HEK293 (cell line): Measurements from ENCODE around the gene LZTR1.

Source experiments
- CTCF ChIA-PET: fragments of 350-600 bp; formaldehyde crosslinking; extraction: SDS; loops from one replicate; lab custom pipeline; 2021; ENCODE audit warnings: antibody characterized with exemption; lab: Yijun Ruan, JAX
- POLR2A ChIA-PET: fragments of 300-600 bp; formaldehyde crosslinking; extraction: SDS; loops from one replicate; lab custom pipeline; 2020; ENCODE audit warnings: antibody characterized with exemption, inconsistent platforms; lab: Yijun Ruan, JAX
- H3K27ac ChIP-seq: fragments of 200-500 bp; sonication (Bioruptor generic); 2 replicates; pipeline ENCODE4 v1.5.1; 2014; ENCODE audit warnings: low read depth, low read length, control low read depth, inconsistent platforms; ENCODE audit errors: extremely low read depth
- H3K36me3 ChIP-seq, 2 experiments: fragments of 200-500 bp in 1 of 2; sonication (Bioruptor generic) in 1 of 2; 1 replicate in 1 of 2; 2 replicates in 1 of 2; pipeline ENCODE4 v1.5.1; 2014 to 2017; ENCODE audit warnings: inconsistent platforms in 2 of 2, low read length in 2 of 2; ENCODE audit not compliant: control insufficient read depth in 2 of 2, insufficient read depth in 1 of 2
- H3K4me1 ChIP-seq: fragments of 200-500 bp; sonication (Bioruptor generic); 2 replicates; pipeline ENCODE4 v1.5.1; 2014; ENCODE audit warnings: mild to moderate bottlenecking, low read length, inconsistent platforms; ENCODE audit not compliant: control insufficient read depth, insufficient read depth
- H3K4me3 ChIP-seq: 2 replicates; pipeline ENCODE4 v1.5.1; 2011; ENCODE audit warnings: low read depth, mild to moderate bottlenecking, control low read depth, low read length, moderate library complexity
- H3K9me3 ChIP-seq: fragments of 200-500 bp; sonication (Bioruptor generic); 2 replicates; pipeline ENCODE4 v1.5.1; 2014; ENCODE audit warnings: low read depth, low read length, inconsistent platforms; ENCODE audit not compliant: control insufficient read depth, insufficient read depth
- BCL6B ChIP-seq: fragments of 450-650 bp; formaldehyde crosslinking; IDR thresholded peaks from 2 replicates; pipeline ENCODE4 v1.5.1; 2017; ENCODE audit warnings: missing biosample characterization, missing genetic modification characterization
- OVOL3 ChIP-seq: fragments of 450-650 bp; formaldehyde crosslinking; IDR thresholded peaks from 2 replicates; pipeline ENCODE4 v1.5.1; 2016; ENCODE audit warnings: missing biosample characterization, missing genetic modification characterization
- PRDM10 ChIP-seq: fragments of 450-650 bp; formaldehyde crosslinking; IDR thresholded peaks from 2 replicates; pipeline ENCODE4 v1.5.1; 2016; ENCODE audit warnings: missing biosample characterization, missing genetic modification characterization
- SP2 ChIP-seq: fragments of 450-650 bp; formaldehyde crosslinking; IDR thresholded peaks from 2 replicates; pipeline ENCODE4 v1.5.1; 2016; ENCODE audit warnings: missing biosample characterization, missing genetic modification characterization
- TCF7L2 ChIP-seq: IDR thresholded peaks from 2 replicates; pipeline ENCODE4 v1.6.1; 2011; ENCODE audit warnings: low read depth, mild to moderate bottlenecking, inconsistent platforms, low read length, moderate library complexity, borderline replicate concordance
- ZBTB1 ChIP-seq: fragments of 450-650 bp; formaldehyde crosslinking; IDR thresholded peaks from 2 replicates; pipeline ENCODE4 v1.5.1; 2016; ENCODE audit warnings: missing biosample characterization, missing genetic modification characterization
- ZFHX2 ChIP-seq: fragments of 450-650 bp; formaldehyde crosslinking; conservative IDR thresholded peaks from 2 replicates; pipeline ENCODE4 v1.5.1; 2016; ENCODE audit warnings: missing biosample characterization, missing genetic modification characterization
- ZNF112 ChIP-seq: fragments of 450-650 bp; formaldehyde crosslinking; IDR thresholded peaks from 2 replicates; pipeline ENCODE4 v1.5.0; 2017; ENCODE audit warnings: missing biosample characterization, missing genetic modification characterization
- ZNF16 ChIP-seq: fragments of 450-650 bp; formaldehyde crosslinking; IDR thresholded peaks from 2 replicates; pipeline ENCODE4 v1.5.1; 2016; ENCODE audit warnings: low read depth, missing biosample characterization, missing genetic modification characterization
- ZNF175 ChIP-seq: fragments of 450-650 bp; formaldehyde crosslinking; IDR thresholded peaks from 2 replicates; pipeline ENCODE4 v1.5.1; 2016; ENCODE audit warnings: missing biosample characterization, missing genetic modification characterization
- ZNF311 ChIP-seq: fragments of 450-650 bp; formaldehyde crosslinking; IDR thresholded peaks from 2 replicates; pipeline ENCODE4 v1.5.1; 2017; ENCODE audit warnings: missing biosample characterization, missing genetic modification characterization, borderline replicate concordance
- ZNF324 ChIP-seq: fragments of 450-650 bp; formaldehyde crosslinking; IDR thresholded peaks from 2 replicates; pipeline ENCODE4 v1.5.1; 2016; ENCODE audit warnings: missing biosample characterization, missing genetic modification characterization
- ZNF354C ChIP-seq: fragments of 450-650 bp; formaldehyde crosslinking; IDR thresholded peaks from 2 replicates; pipeline ENCODE4 v1.5.1; 2016; ENCODE audit warnings: missing biosample characterization, missing genetic modification characterization, low read depth, borderline replicate concordance
- ZNF48 ChIP-seq: fragments of 450-650 bp; formaldehyde crosslinking; IDR thresholded peaks from 2 replicates; pipeline ENCODE4 v1.5.1; 2016; ENCODE audit warnings: missing biosample characterization, missing genetic modification characterization
- ZNF544 ChIP-seq: fragments of 450-650 bp; formaldehyde crosslinking; IDR thresholded peaks from 2 replicates; pipeline ENCODE4 v1.5.0; 2017; ENCODE audit warnings: missing biosample characterization, missing genetic modification characterization
- ZNF596 ChIP-seq: fragments of 450-650 bp; IDR thresholded peaks from 2 replicates; pipeline ENCODE4 v1.5.0; 2018; ENCODE audit warnings: missing biosample characterization, mild to moderate bottlenecking, missing genetic modification characterization, moderate library complexity
- ZNF600 ChIP-seq: fragments of 450-650 bp; formaldehyde crosslinking; IDR thresholded peaks from 2 replicates; pipeline ENCODE4 v1.5.1; 2016; ENCODE audit warnings: missing biosample characterization, missing genetic modification characterization
- ZNF610 ChIP-seq: fragments of 450-650 bp; formaldehyde crosslinking; IDR thresholded peaks from 2 replicates; pipeline ENCODE4 v1.5.1; 2016; ENCODE audit warnings: missing biosample characterization, missing genetic modification characterization, borderline replicate concordance
- ZNF654 ChIP-seq: fragments of 450-650 bp; formaldehyde crosslinking; IDR thresholded peaks from 2 replicates; pipeline ENCODE4 v1.5.1; 2016; ENCODE audit warnings: low read depth, missing biosample characterization, missing genetic modification characterization
- ZNF701 ChIP-seq: fragments of 450-650 bp; formaldehyde crosslinking; IDR thresholded peaks from 2 replicates; pipeline ENCODE4 v1.5.1; 2016; ENCODE audit warnings: missing biosample characterization, missing genetic modification characterization
- ZNF830 ChIP-seq: fragments of 450-650 bp; IDR thresholded peaks from 2 replicates; pipeline ENCODE4 v1.5.0; 2018; ENCODE audit warnings: missing biosample characterization, missing genetic modification characterization, low read depth, mild to moderate bottlenecking, moderate library complexity

The LZTR1 gene

GRCh38 chr22:20987375-20987774 is 5.3 kb downstream of the LZTR1 start (continued):
- TF ChIP-seq PRDM10 (tag by site-specific recombination), result no peak

- CTCF ChIA-PET, result no interaction called here
- 0 out of 2 replicates have a peak, but pooled peaks have one; percentile 32 for TF ChIP-seq ZFHX2 (tag by site-specific recombination)
- no peak for TF ChIP-seq ZNF112 (tag by site-specific recombination)
- no peak for TF ChIP-seq SP2 (tag by site-specific recombination)
- no peaks in the 10 kb centered on the region for H3K4me1 ChIP-seq
- peaks cover 4 to 92% of the 10 kb centered on the region in 2 experiments; a peak in 2 of 3 replicates for H3K36me3 ChIP-seq
- POLR2A ChIA-PET, result interaction anchor here (1.5 to 2.1 kb wide), 2 partner anchors 11 to 14 kb away, joined by 4 to 20 read pairs; partner anchors contain the start of gene THAP7
- H3K27ac ChIP-seq, result no peak overlapping the region
- H3K4me3 ChIP-seq, result no peak overlapping the region
- H3K9me3 ChIP-seq, result no peaks in the 10 kb centered on the region
Observed at GRCh38 chr22:20988573-20989322, 6.7 kb downstream of the LZTR1 start.

- POLR2A ChIA-PET, result interaction anchor here (2.1 to 2.4 kb wide), 2 partner anchors 8 to 10 kb away, joined by 20 to 22 read pairs; partner anchors contain the start of gene LZTR1
- H3K36me3 ChIP-seq, result peaks cover 4 to 93% of the 10 kb centered on the region in 2 experiments; a peak in 2 of 3 replicates
- no peak overlapping the region for H3K27ac ChIP-seq
- CTCF ChIA-PET, result interaction anchor here (1.4 kb wide), 1 partner anchor 104 kb away, joined by 4 read pairs; no protein-coding TSS in a partner anchor
- H3K9me3 ChIP-seq, result no peaks in the 10 kb centered on the region
- no peak for TF ChIP-seq ZNF311 (tag by site-specific recombination)
- no peak for TF ChIP-seq OVOL3 (tag by site-specific recombination)
- TF ChIP-seq ZNF600 (tag by site-specific recombination), result no peak
- no peak for TF ChIP-seq ZNF112 (tag by site-specific recombination)
- no peak for TF ChIP-seq ZNF48
- TF ChIP-seq ZNF610 (tag by site-specific recombination), result no peak
- TF ChIP-seq BCL6B (tag by site-specific recombination), result no peak
- no peak for TF ChIP-seq TCF7L2
- no peak for TF ChIP-seq ZBTB1
- TF ChIP-seq ZNF16 (tag by site-specific recombination), result no peak
- no peak for TF ChIP-seq ZNF596 (tag by site-specific recombination)
- no peak for TF ChIP-seq ZNF830
- TF ChIP-seq ZNF354C (tag by site-specific recombination), result no peak
- no peak for TF ChIP-seq ZNF701 (tag by site-specific recombination)
- TF ChIP-seq ZNF544 (tag by site-specific recombination), result no peak
- TF ChIP-seq ZNF654 (tag by site-specific recombination), result no peak
- no peak for TF ChIP-seq ZNF324 (tag by site-specific recombination)
- no peak for TF ChIP-seq ZNF175 (tag by site-specific recombination)
- no peak overlapping the region for H3K4me3 ChIP-seq
- no peaks in the 10 kb centered on the region for H3K4me1 ChIP-seq
Observed at GRCh38 chr22:20989323-20990138, 7.4 kb downstream of the LZTR1 start.
